ENCODE results near the gene C3orf22.
A peak's percentile ranks its signal among the peaks of the same experiment; 100 is the strongest.
"Not testable (repeated sequence)": the region's sequence is repeated elsewhere in the genome, so short reads cannot be mapped to it uniquely, and the experiment has no call there.

C3orf22 gene

GRCh38 chr3:126558336-126559071, at the start of gene C3orf22:
TSS of gene C3orf22 (minus strand) at chr3:126558932. CDS start at chr3:126553390, 5,542 bp downstream.
- Mint-ChIP-seq H3K27ac (no peak within 1 kb of the TSS), H3K36me3 (ENCODE audit: low read depth) (no peaks in the 10 kb centered on the region), H3K4me3 (no peak within 1 kb of the TSS), H3K27me3 (no peaks in the 10 kb centered on the region), H3K9me3 (peaks cover 5% of the 10 kb centered on the region), H3K4me1 (no peaks in the 10 kb centered on the region)
- DNase-seq, result no peak
- no peak for ATAC-seq

- Mint-ChIP-seq H3K27ac (no peak overlapping the region), H3K27me3 (no peaks in the 10 kb centered on the region), H3K4me3 (no peak overlapping the region), H3K4me1 (peaks cover 9% of the 10 kb centered on the region), H3K36me3 (ENCODE audit: low read depth) (peaks cover 16% of the 10 kb centered on the region), H3K9me3 (no peaks in the 10 kb centered on the region)
- DNase-seq (no peak), ATAC-seq (peak; percentile 84)
Observed at GRCh38 chr3:126607214-126607908, 48.6 kb upstream of the C3orf22 start.

- ATAC-seq (no peak), DNase-seq (no peak)
- Mint-ChIP-seq H3K4me1 (peaks cover 7% of the 10 kb centered on the region), H3K27me3 (no peaks in the 10 kb centered on the region), H3K9me3 (no peaks in the 10 kb centered on the region), H3K36me3 (ENCODE audit: low read depth) (peaks cover 16% of the 10 kb centered on the region), H3K27ac (no peak overlapping the region), H3K4me3 (no peak overlapping the region)
Observed at GRCh38 chr3:126606001-126606400, 47.3 kb upstream of the C3orf22 start.

- Mint-ChIP-seq H3K27me3 (no peaks in the 10 kb centered on the region), H3K27ac (no peak overlapping the region), H3K4me1 (peaks cover 7% of the 10 kb centered on the region), H3K9me3 (no peaks in the 10 kb centered on the region), H3K36me3 (ENCODE audit: low read depth) (peaks cover 16% of the 10 kb centered on the region), H3K4me3 (no peak overlapping the region)
- DNase-seq (no peak), ATAC-seq (no peak)
Observed at GRCh38 chr3:126604691-126605090, 46.0 kb upstream of the C3orf22 start.

- H3K4me3 Mint-ChIP-seq, result no peak overlapping the region
- H3K27ac Mint-ChIP-seq, result no peak overlapping the region
- H3K4me1 Mint-ChIP-seq, result no peaks in the 10 kb centered on the region
- ATAC-seq (no peak), DNase-seq (no peak)
- H3K27me3 Mint-ChIP-seq, result no peaks in the 10 kb centered on the region
- peaks cover 14% of the 10 kb centered on the region for H3K9me3 Mint-ChIP-seq
- H3K36me3 Mint-ChIP-seq (ENCODE audit: low read depth), result peaks cover 2% of the 10 kb centered on the region
Observed at GRCh38 chr3:126599101-126599500, 40.4 kb upstream of the C3orf22 start.

- not testable (repeated sequence) for H3K4me1 Mint-ChIP-seq; H3K36me3 Mint-ChIP-seq (ENCODE audit: low read depth); ATAC-seq; H3K27ac Mint-ChIP-seq; H3K27me3 Mint-ChIP-seq; DNase-seq; H3K4me3 Mint-ChIP-seq
- H3K9me3 Mint-ChIP-seq, result peaks cover 21% of the 10 kb centered on the region
Observed at GRCh38 chr3:126595479-126595878, 36.7 kb upstream of the C3orf22 start.

GRCh38 chr3:126591515-126591914, 32.8 kb upstream of the C3orf22 start:
- H3K36me3 Mint-ChIP-seq (ENCODE audit: low read depth); H3K4me3 Mint-ChIP-seq; ATAC-seq; H3K27ac Mint-ChIP-seq; DNase-seq; H3K27me3 Mint-ChIP-seq; H3K4me1 Mint-ChIP-seq: not testable (repeated sequence)
- peaks cover 31% of the 10 kb centered on the region for H3K9me3 Mint-ChIP-seq

GRCh38 chr3:126582311-126582710, 23.6 kb upstream of the C3orf22 start:
- no peak overlapping the region for H3K4me3 Mint-ChIP-seq
- ATAC-seq (no peak), DNase-seq (no peak)
- H3K27me3 Mint-ChIP-seq, result peaks cover 2% of the 10 kb centered on the region
- H3K36me3 Mint-ChIP-seq (ENCODE audit: low read depth), result no peaks in the 10 kb centered on the region
- no peaks in the 10 kb centered on the region for H3K4me1 Mint-ChIP-seq
- H3K9me3 Mint-ChIP-seq, result peaks cover 6% of the 10 kb centered on the region
- H3K27ac Mint-ChIP-seq, result no peak overlapping the region

- no peaks in the 10 kb centered on the region for H3K27me3 Mint-ChIP-seq
- no peaks in the 10 kb centered on the region for H3K4me1 Mint-ChIP-seq
- ATAC-seq (no peak), DNase-seq (no peak)
- no peaks in the 10 kb centered on the region for H3K36me3 Mint-ChIP-seq (ENCODE audit: low read depth)
- no peaks in the 10 kb centered on the region for H3K9me3 Mint-ChIP-seq
- no peak overlapping the region for H3K27ac Mint-ChIP-seq
- no peak overlapping the region for H3K4me3 Mint-ChIP-seq
Observed at GRCh38 chr3:126581569-126581968, 22.8 kb upstream of the C3orf22 start.

GRCh38 chr3:126580746-126581145, 22.0 kb upstream of the C3orf22 start:
- no peaks in the 10 kb centered on the region for H3K4me1 Mint-ChIP-seq
- no peak overlapping the region for H3K27ac Mint-ChIP-seq
- no peaks in the 10 kb centered on the region for H3K9me3 Mint-ChIP-seq

GRCh38 chr3:126578702-126579101, 20.0 kb upstream of the C3orf22 start:
- Mint-ChIP-seq H3K4me3 (no peak overlapping the region), H3K4me1 (no peaks in the 10 kb centered on the region), H3K9me3 (no peaks in the 10 kb centered on the region), H3K27ac (no peak overlapping the region), H3K36me3 (ENCODE audit: low read depth) (no peaks in the 10 kb centered on the region), H3K27me3 (no peaks in the 10 kb centered on the region)
- no peak for ATAC-seq
- DNase-seq, result no peak

More at GRCh38 chr3:126580746-126581145, 22.0 kb upstream of the C3orf22 start:
- H3K4me3 Mint-ChIP-seq, result no peak overlapping the region
- no peaks in the 10 kb centered on the region for H3K27me3 Mint-ChIP-seq
- no peak for DNase-seq
- ATAC-seq, result no peak
- no peaks in the 10 kb centered on the region for H3K36me3 Mint-ChIP-seq (ENCODE audit: low read depth)

- Mint-ChIP-seq H3K27me3 (no peaks in the 10 kb centered on the region), H3K27ac (no peak overlapping the region), H3K4me3 (no peak overlapping the region), H3K9me3 (no peaks in the 10 kb centered on the region), H3K4me1 (no peaks in the 10 kb centered on the region), H3K36me3 (ENCODE audit: low read depth) (no peaks in the 10 kb centered on the region)
- ATAC-seq (no peak), DNase-seq (no peak)
Observed at GRCh38 chr3:126577261-126577660, 18.5 kb upstream of the C3orf22 start.

- Mint-ChIP-seq H3K9me3 (no peaks in the 10 kb centered on the region), H3K27me3 (no peaks in the 10 kb centered on the region), H3K27ac (no peak overlapping the region), H3K4me1 (no peaks in the 10 kb centered on the region), H3K36me3 (ENCODE audit: low read depth) (no peaks in the 10 kb centered on the region), H3K4me3 (no peak overlapping the region)
- ATAC-seq (no peak), DNase-seq (no peak)
Observed at GRCh38 chr3:126573492-126574117, 14.9 kb upstream of the C3orf22 start.

- H3K27ac Mint-ChIP-seq, result no peak overlapping the region
- no peaks in the 10 kb centered on the region for H3K9me3 Mint-ChIP-seq
- DNase-seq, result no peak
- no peaks in the 10 kb centered on the region for H3K27me3 Mint-ChIP-seq
- H3K4me1 Mint-ChIP-seq, result no peaks in the 10 kb centered on the region
- no peaks in the 10 kb centered on the region for H3K36me3 Mint-ChIP-seq (ENCODE audit: low read depth)
- H3K4me3 Mint-ChIP-seq, result no peak overlapping the region
- ATAC-seq, result no peak
Observed at GRCh38 chr3:126571078-126571477, 12.3 kb upstream of the C3orf22 start.

GRCh38 chr3:126570103-126570541, 11.4 kb upstream of the C3orf22 start:
- H3K4me3 Mint-ChIP-seq, result no peak overlapping the region
- ATAC-seq (no peak), DNase-seq (no peak)
- no peaks in the 10 kb centered on the region for H3K4me1 Mint-ChIP-seq
- H3K9me3 Mint-ChIP-seq, result no peaks in the 10 kb centered on the region
- no peak overlapping the region for H3K27ac Mint-ChIP-seq
- H3K27me3 Mint-ChIP-seq, result peaks cover under 1% of the 10 kb centered on the region
- no peaks in the 10 kb centered on the region for H3K36me3 Mint-ChIP-seq (ENCODE audit: low read depth)

Measured in activated naive CD8-positive, alpha-beta T cell treated with anti-CD3 and anti-CD28 coated beads, Interleukin-2, amount 50 U/mL, for 24 hours (primary cell).